B cell (primary cell): ENCODE data around the gene SH3YL1. TPM values are rescaled to one million over a fixed set of nuclear protein-coding genes. Genes with fewer than 3 reads are reported as not detected.

ENCODE experiments used
- ATAC-seq: fragments of 200-7000 bp; cut with Tn5 transposase; one replicate; pipeline ENCODE4 v1.10.0; 2021; ENCODE audit warnings: low read depth, mild to moderate bottlenecking, moderate number of reproducible peaks, moderate library complexity
- CTCF ChIA-PET: fragments of 350-600 bp; sonication (Branson Sonifier 250); formaldehyde crosslinking; loops from one replicate; lab custom pipeline; 2021; ENCODE audit warnings: antibody characterized with exemption, inconsistent platforms; lab: Charles Lee
- POLR2A ChIA-PET: fragments of 350-600 bp; sonication (Branson Sonifier 250); formaldehyde crosslinking; loops from one replicate; lab custom pipeline; 2021; ENCODE audit warnings: antibody characterized with exemption; lab: Charles Lee
- DNase-seq: peaks from one replicate; pipeline ENCODE4 v3.0.0; 2013
- H2AFZ ChIP-seq: 2 replicates; pipeline ENCODE4 v1.6.1; 2012; ENCODE audit warnings: mild to moderate bottlenecking, low read depth, low read length; ENCODE audit not compliant: insufficient read depth, poor library complexity, severe bottlenecking
- H3K27ac ChIP-seq, 2 donors: 1 replicate in 1 of 2; 2 replicates in 1 of 2; pipeline ENCODE4 v1.5.1; 2012 to 2013; ENCODE audit warnings: low read length in 2 of 2, mild to moderate bottlenecking in 2 of 2, moderate library complexity in 1 of 2
- H3K27me3 ChIP-seq, 4 experiments: fragments of 200-600 bp in 1 of 4; sonication (generic) in 1 of 4; replicated peaks in 1 of 4; 1 replicate in 2 of 4; 2 replicates in 2 of 4; pipeline versions ENCODE4 v1.6.1 to v1.7.0; 2013 to 2016; ENCODE audit warnings: low read length in 3 of 4, mild to moderate bottlenecking in 2 of 4, mixed read lengths in 1 of 4, moderate library complexity in 1 of 4; ENCODE audit not compliant: insufficient read depth in 4 of 4, control insufficient read depth in 3 of 4; ENCODE audit errors: control extremely low read depth in 1 of 4
- H3K36me3 ChIP-seq, 2 experiments: replicated peaks in 1 of 2; 1 replicate in 1 of 2; 2 replicates in 1 of 2; pipeline versions ENCODE4 v1.6.1 to v1.7.1; 2013; ENCODE audit warnings: low read length in 1 of 2; ENCODE audit not compliant: insufficient read depth in 2 of 2, control insufficient read depth in 1 of 2; ENCODE audit errors: control extremely low read depth in 1 of 2, extremely low read depth in 1 of 2
- H3K4me1 ChIP-seq, 2 donors: fragments of 200-600 bp in 1 of 2; sonication (generic) in 1 of 2; 1 replicate in 1 of 2; 2 replicates in 1 of 2; pipeline versions ENCODE4 v1.5.1 to v1.6.1; 2013 to 2017; ENCODE audit warnings: low read length in 2 of 2; ENCODE audit not compliant: control insufficient read depth in 2 of 2, insufficient read depth in 2 of 2
- H3K4me2 ChIP-seq: replicated peaks from 2 replicates; pipeline ENCODE3; 2012; ENCODE audit warnings: mild to moderate bottlenecking, low read depth, low read length; ENCODE audit not compliant: poor library complexity, severe bottlenecking
- H3K4me3 ChIP-seq, 5 experiments: fragments of 200-600 bp in 1 of 5; sonication (generic) in 1 of 5; 1 replicate in 3 of 5; 2 replicates in 2 of 5; pipeline versions ENCODE4 v1.5.1 to v1.7.0; 2011 to 2016; ENCODE audit warnings: low read length in 4 of 5, mild to moderate bottlenecking in 4 of 5, low read depth in 2 of 5, control low read depth in 1 of 5, moderate library complexity in 1 of 5; ENCODE audit not compliant: insufficient read depth in 1 of 5; ENCODE audit errors: control extremely low read depth in 1 of 5, extremely low read depth in 1 of 5
- H3K79me2 ChIP-seq: fragments of 200-600 bp; sonication (generic); one replicate; pipeline ENCODE4 v1.6.0; 2016; ENCODE audit warnings: low read length; ENCODE audit not compliant: control insufficient read depth, insufficient read depth
- H3K9ac ChIP-seq: fragments of 200-600 bp; sonication (generic); 2 replicates; pipeline ENCODE4 v1.6.1; 2017; ENCODE audit warnings: mild to moderate bottlenecking, low read length, moderate library complexity
- H3K9me3 ChIP-seq, 3 donors: one replicate each; pipeline versions ENCODE4 v1.6.1 to v1.7.1; 2013; ENCODE audit warnings: low read length in 2 of 3; ENCODE audit not compliant: control insufficient read depth in 2 of 3, insufficient read depth in 1 of 3; ENCODE audit errors: control extremely low read depth in 1 of 3
- H4K20me1 ChIP-seq: 2 replicates; pipeline ENCODE4 v1.6.0; 2012; ENCODE audit warnings: mild to moderate bottlenecking, low read length; ENCODE audit not compliant: insufficient read depth, control insufficient read depth, poor library complexity, severe bottlenecking
- H3K27ac Mint-ChIP-seq: one replicate; pipeline ENCODE4 v1.8.0; 2021; ENCODE audit warnings: mixed read lengths
- H3K27me3 Mint-ChIP-seq: one replicate; pipeline ENCODE4 v1.8.0; 2021; ENCODE audit warnings: mixed read lengths
- H3K4me1 Mint-ChIP-seq: one replicate; pipeline ENCODE4 v1.8.0; 2021; ENCODE audit warnings: mixed read lengths
- H3K4me3 Mint-ChIP-seq: one replicate; pipeline ENCODE4 v1.8.0; 2021; ENCODE audit warnings: mixed read lengths
- H3K9me3 Mint-ChIP-seq: one replicate; pipeline ENCODE4 v1.8.0; 2022; ENCODE audit warnings: mixed read lengths; ENCODE audit not compliant: insufficient read depth
- CTCF ChIP-seq: fragments of 200-600 bp; IDR thresholded peaks from one replicate; pipeline ENCODE4 v1.8.0; 2022; ENCODE audit warnings: antibody characterized with exemption, mild to moderate bottlenecking
- EZH2 ChIP-seq: IDR thresholded peaks from 2 replicates; pipeline ENCODE4 v1.6.1; 2012; ENCODE audit warnings: borderline replicate concordance, low read depth, mild to moderate bottlenecking, moderate library complexity, low read length; ENCODE audit not compliant: insufficient read depth, poor library complexity, severe bottlenecking
- WGBS: methylation state at CpG from one replicate; pipeline ENCODE4 v1.1.5; 2013; ENCODE audit warnings: missing lambda C conversion rate; ENCODE audit not compliant: insufficient coverage; 5-methylcytosine and 5-hydroxymethylcytosine counted together
- intact Hi-C: fragments of 100-400 bp; cut with micrococcal nuclease; formaldehyde crosslinking; loops from one replicate; pipeline ENCODE4 v1.10.0; 2022
- polyA plus RNA-seq: library from polyadenylated mRNA; depleted of rRNA; stranded (reverse); fragments of >200 nt; gene quantifications from 2 replicates; pipeline ENCODE4 v1.2.3, GENCODE V29; 2012
- total RNA-seq, 2 donors: library from RNA; stranded (reverse); fragments of 120-200 nt in 1 of 2; gene quantifications; 1 replicate in 1 of 2; 2 replicates in 1 of 2; pipeline versions ENCODE4 v1.2.3 to v1.2.4, GENCODE V29; 2013 to 2022

Gene SH3YL1
- total and polyA plus RNA-seq, 2 donors (not counting 1 experiment from before 2014, with no cell fraction given), result 33.2 to 48.4 TPM

- POLR2A ChIA-PET, result no interaction called here
- ATAC-seq, result no peak
- Histone ChIP-seq H3K9me3 (no peaks in the 10 kb centered on the region), H3K36me3 (peaks cover 4 to 46% of the 10 kb centered on the region in 2 experiments), H3K4me2 (no peak overlapping the region), H3K27ac (no peak overlapping the region), H3K4me1 (peaks cover 9% of the 10 kb centered on the region in 2 donors), H3K9ac (no peak overlapping the region), H3K79me2 (peaks cover 8% of the 10 kb centered on the region), H2AFZ (no peak overlapping the region), H3K27me3 (no peaks in the 10 kb centered on the region), H3K4me3 (no peak overlapping the region), H4K20me1 (peaks cover 27% of the 10 kb centered on the region)
- TF ChIP-seq CTCF (no peak), EZH2 (no peak)
- Mint-ChIP-seq H3K27me3 (no peaks in the 10 kb centered on the region), H3K4me1 (peaks cover 10% of the 10 kb centered on the region), H3K27ac (no peak overlapping the region), H3K9me3 (no peaks in the 10 kb centered on the region), H3K4me3 (no peak overlapping the region)
- CTCF ChIA-PET, result interaction anchor here (1.0 kb wide), 1 partner anchor 33 kb away, joined by 6 read pairs; no protein-coding TSS in a partner anchor
- WGBS, result no CpG with 5 or more reads among the region's 4 CpGs
- intact Hi-C loops, result no loop called here
- no peak for DNase-seq
These were observed 16.3 kb upstream of the SH3YL1 start for GRCh38 chr2:279956-280649.

GRCh38 chr2:279366-279765 is 15.5 kb upstream of the SH3YL1 start:
- H3K27ac Mint-ChIP-seq, result no peak overlapping the region
- peaks cover 9 to 11% of the 10 kb centered on the region in 2 donors for H3K4me1 ChIP-seq
- H3K4me2 ChIP-seq, result no peak overlapping the region
- peaks cover 31% of the 10 kb centered on the region for H4K20me1 ChIP-seq
- WGBS, result no CpG with 5 or more reads among the region's 4 CpGs
- H3K9ac ChIP-seq, result no peak overlapping the region
- H3K27ac ChIP-seq, result no peak overlapping the region
- H3K4me3 Mint-ChIP-seq, result no peak overlapping the region
- H3K79me2 ChIP-seq, result peaks cover 8% of the 10 kb centered on the region
- H3K9me3 ChIP-seq, result no peaks in the 10 kb centered on the region
- no peaks in the 10 kb centered on the region for H3K9me3 Mint-ChIP-seq
- CTCF ChIA-PET, result interaction anchor here (0.7 kb wide), 1 partner anchor 345 kb away, joined by 3 read pairs; no protein-coding TSS in a partner anchor
- POLR2A ChIA-PET, result no interaction called here
- H3K36me3 ChIP-seq, result peaks cover 4 to 46% of the 10 kb centered on the region in 2 experiments
- H3K27me3 ChIP-seq, result no peaks in the 10 kb centered on the region
- H3K4me3 ChIP-seq, result no peak overlapping the region
- ATAC-seq, result no peak
- peaks cover 13% of the 10 kb centered on the region for H3K4me1 Mint-ChIP-seq
- no peak for DNase-seq
- TF ChIP-seq EZH2 (no peak), CTCF (no peak)
- no peaks in the 10 kb centered on the region for H3K27me3 Mint-ChIP-seq
- intact Hi-C loops, result no loop called here
- no peak overlapping the region for H2AFZ ChIP-seq
